HepG2 (cell line): ENCODE measurements around the gene RNF213. TPM values are rescaled to one million over a fixed set of nuclear protein-coding genes. Genes with fewer than 3 reads are reported as not detected.

Experiments
- BATF2 ChIP-seq: sonication (generic); formaldehyde crosslinking; IDR thresholded peaks from 2 replicates; pipeline ENCODE4 v1.8.0; 2022; ENCODE audit warnings: mild to moderate bottlenecking, missing genetic modification reagents, moderate library complexity
- DR1 ChIP-seq: sonication (generic); formaldehyde crosslinking; IDR thresholded peaks from 2 replicates; pipeline ENCODE4 v1.8.0; 2021; ENCODE audit warnings: mild to moderate bottlenecking, missing genetic modification reagents, inconsistent platforms
- EEA1 ChIP-seq: sonication (generic); formaldehyde crosslinking; IDR thresholded peaks from 2 replicates; pipeline ENCODE4 v1.5.1; 2020; ENCODE audit warnings: mild to moderate bottlenecking, missing genetic modification reagents, borderline replicate concordance
- NFE2L1 ChIP-seq: sonication (generic); formaldehyde crosslinking; IDR thresholded peaks from 2 replicates; pipeline ENCODE4 v1.4.0; 2020; ENCODE audit warnings: missing genetic modification reagents, mild to moderate bottlenecking, borderline replicate concordance
- NR2F6 ChIP-seq, 2 experiments: IDR thresholded peaks; 2 replicates each; pipeline ENCODE4 v1.6.1; 2016; ENCODE audit warnings: antibody characterized with exemption in 1 of 2, mild to moderate bottlenecking in 1 of 2
- PAXIP1 ChIP-seq: sonication (generic); formaldehyde crosslinking; conservative IDR thresholded peaks from 2 replicates; pipeline ENCODE4 v1.4.0; 2020; ENCODE audit warnings: mild to moderate bottlenecking, missing genetic modification reagents, moderate library complexity
- RBFOX2 ChIP-seq: fragments of 200-400 bp; formaldehyde crosslinking; IDR thresholded peaks from 2 replicates; pipeline ENCODE4 v1.6.1; 2017; ENCODE audit warnings: low read depth, mild to moderate bottlenecking, low read length
- TBP ChIP-seq: sonication (generic); formaldehyde crosslinking; IDR thresholded peaks from 2 replicates; pipeline ENCODE4 v1.5.0; 2020; ENCODE audit warnings: missing genetic modification reagents
- THAP9 ChIP-seq: sonication (generic); formaldehyde crosslinking; IDR thresholded peaks from 2 replicates; pipeline ENCODE4; 2020; ENCODE audit warnings: missing genetic modification reagents, mild to moderate bottlenecking, borderline replicate concordance
- TSC22D2 ChIP-seq: sonication (generic); formaldehyde crosslinking; IDR thresholded peaks from 2 replicates; pipeline ENCODE4 v1.5.1; 2020; ENCODE audit warnings: missing genetic modification reagents, mild to moderate bottlenecking, borderline replicate concordance
- ZBTB2 ChIP-seq: sonication (generic); formaldehyde crosslinking; IDR thresholded peaks from 2 replicates; pipeline ENCODE4 v1.8.0; 2022; ENCODE audit warnings: low read depth, missing genetic modification reagents
- ZNF253 ChIP-seq: sonication (generic); formaldehyde crosslinking; IDR thresholded peaks from 2 replicates; pipeline ENCODE4 v1.8.0; 2022; ENCODE audit warnings: mild to moderate bottlenecking, missing genetic modification reagents, borderline replicate concordance
- ZNF276 ChIP-seq: sonication (generic); formaldehyde crosslinking; IDR thresholded peaks from 2 replicates; pipeline ENCODE4 v1.4.0; 2020; ENCODE audit warnings: mild to moderate bottlenecking, low read depth, missing genetic modification reagents
- ZNF605 ChIP-seq: sonication (generic); formaldehyde crosslinking; IDR thresholded peaks from 2 replicates; pipeline ENCODE4 v1.8.0; 2022; ENCODE audit warnings: mild to moderate bottlenecking, missing genetic modification reagents
- ZNF749 ChIP-seq: sonication (generic); formaldehyde crosslinking; IDR thresholded peaks from 2 replicates; pipeline ENCODE4 v1.8.0; 2022; ENCODE audit warnings: mild to moderate bottlenecking, missing genetic modification reagents, moderate library complexity, borderline replicate concordance
- ZNF781 ChIP-seq: sonication (generic); formaldehyde crosslinking; IDR thresholded peaks from 2 replicates; pipeline ENCODE4 v1.5.1; 2020; ENCODE audit warnings: borderline replicate concordance, mild to moderate bottlenecking, missing genetic modification reagents; ENCODE audit errors: not compliant biosample characterization
- ZNF782 ChIP-seq: sonication (generic); formaldehyde crosslinking; IDR thresholded peaks from 2 replicates; pipeline ENCODE4 v1.4.0; 2020; ENCODE audit warnings: missing genetic modification reagents, mild to moderate bottlenecking, borderline replicate concordance
- ZSCAN9 ChIP-seq: IDR thresholded peaks from 2 replicates; pipeline ENCODE4 v1.6.1; 2016; ENCODE audit warnings: borderline replicate concordance
- polyA plus RNA-seq, 8 experiments: library from polyadenylated mRNA; depleted of rRNA in 3 of 8; stranded (reverse) in 7 of 8; unstranded in 1 of 8; fragments of >200 nt; fragmentation: Illumina TruSeq in 4 of 8; extraction: Trizol in 4 of 8; gene quantifications; 2 replicates each; pipeline versions ENCODE4 v1.2.1 to v1.2.3, GENCODE V29; 2011 to 2016; ENCODE audit warnings: low read depth in 4 of 8, missing spikeins in 1 of 8, mixed read lengths in 1 of 8; ENCODE audit not compliant: insufficient read depth in 1 of 8
- total RNA-seq, 5 experiments: library from RNA; depleted of rRNA; stranded (reverse); fragments of >200 nt; fragmentation: Illumina TruSeq; extraction: Trizol; gene quantifications; 2 replicates each; pipeline ENCODE4 v1.2.3, GENCODE V29; 2016; ENCODE audit warnings: low read depth in 1 of 5

Gene RNF213
- total and polyA plus RNA-seq, 2 of the 13 experiments (the other 11 are each of a cell fraction or from before 2014, with no cell fraction given) = 38.6 to 38.7 TPM

GRCh38 chr17:80415626-80416137 is 155.0 kb downstream of the RNF213 start (continued):
- TF ChIP-seq THAP9 (CRISPR knock-in tag) = no peak
- 0 out of 2 replicates have a peak, but pooled peaks have one; percentile 25 for TF ChIP-seq NFE2L1 (CRISPR knock-in tag)
- TF ChIP-seq ZSCAN9 (CRISPR knock-in tag) = no peak
- no peak for TF ChIP-seq TBP
- no peak for TF ChIP-seq ZNF781 (CRISPR knock-in tag)
- TF ChIP-seq ZBTB2 (CRISPR knock-in tag) = 0 out of 2 replicates have a peak, but pooled peaks have one; percentile 10
- no peak for TF ChIP-seq NR2F6 (IDR thresholded peaks at IDR 0.05)
- TF ChIP-seq NR2F6 (CRISPR knock-in tag; IDR thresholded peaks at IDR 0.05) = no peak
- TF ChIP-seq DR1 (CRISPR knock-in tag) = no peak
- no peak for TF ChIP-seq RBFOX2
- TF ChIP-seq EEA1 (CRISPR knock-in tag) = peak; percentile 12; the same call in 1 of the 2 replicates
- TF ChIP-seq TSC22D2 = no peak
- TF ChIP-seq PAXIP1 (CRISPR knock-in tag) = peak; percentile 22; the same call in 1 of the 2 replicates
- TF ChIP-seq ZNF782 (CRISPR knock-in tag) = no peak
- peak; percentile 88 for TF ChIP-seq BATF2 (CRISPR knock-in tag)
- peak; percentile 25; the same call in 1 of the 2 replicates for TF ChIP-seq ZNF749 (CRISPR knock-in tag)
- TF ChIP-seq ZNF605 (CRISPR knock-in tag) = peak; percentile 78; the same call in 1 of the 2 replicates
- TF ChIP-seq ZNF253 (CRISPR knock-in tag) = peak; percentile 78; the same call in 1 of the 2 replicates
- 0 out of 2 replicates have a peak, but pooled peaks have one; percentile 55 for TF ChIP-seq ZNF276 (CRISPR knock-in tag)
